GM12891 (cell line): ENCODE measurements around the gene STXBP5.

Experiments
- DNase-seq: peaks from one replicate; pipeline ENCODE4 v3.0.0; 2011; ENCODE audit warnings: low spot score; ENCODE audit not compliant: insufficient read length
- FAIRE-seq: peaks from 2 replicates; lab custom pipeline; 2011; peaks lifted over from hg19 to GRCh38; lab: Jason Lieb, UNC
- PAX5 ChIP-seq: IDR thresholded peaks from 2 replicates; pipeline ENCODE4 v1.6.1; 2011; ENCODE audit warnings: low read length, moderate library complexity, mild to moderate bottlenecking; ENCODE audit not compliant: insufficient read depth, severe bottlenecking
- POLR2A ChIP-seq: IDR thresholded peaks from 2 replicates; pipeline ENCODE4 v1.6.1; 2011; ENCODE audit warnings: low read depth, low read length, control low read depth
- POLR2AphosphoS5 ChIP-seq: IDR thresholded peaks from 2 replicates; pipeline ENCODE4 v1.6.1; 2011; ENCODE audit warnings: low read depth, low read length, control low read depth
- POU2F2 ChIP-seq: IDR thresholded peaks from 2 replicates; pipeline ENCODE4 v1.6.1; 2011; ENCODE audit warnings: low read depth, mild to moderate bottlenecking, control low read depth, low read length, moderate library complexity
- SPI1 ChIP-seq: IDR thresholded peaks from 2 replicates; pipeline ENCODE4 v1.6.1; 2011; ENCODE audit warnings: low read depth, low read length, control low read depth
- TAF1 ChIP-seq: IDR thresholded peaks from 2 replicates; pipeline ENCODE4 v1.6.1; 2011; ENCODE audit warnings: low read depth, low read length, control low read depth

Gene STXBP5

GRCh38 chr6:147205690-147206600 is 1.7 kb downstream of the STXBP5 start:
- FAIRE-seq (no peak), DNase-seq (no peak)

GRCh38 chr6:147207351-147207750 is 3.1 kb downstream of the STXBP5 start:
- no peak for DNase-seq
- no peak for FAIRE-seq
- TF ChIP-seq POLR2AphosphoS5 (no peak), PAX5 (no peak), POLR2A (no peak), SPI1 (no peak), TAF1 (no peak)

More at GRCh38 chr6:147205690-147206600, 1.7 kb downstream of the STXBP5 start:
- TF ChIP-seq POLR2AphosphoS5, result no peak
- no peak for TF ChIP-seq TAF1
- no peak for TF ChIP-seq PAX5
- TF ChIP-seq POU2F2, result no peak
- no peak for TF ChIP-seq POLR2A
- no peak for TF ChIP-seq SPI1

GRCh38 chr6:147207837-147208754 is 3.9 kb downstream of the STXBP5 start:
- TF ChIP-seq PAX5 (no peak), POLR2AphosphoS5 (no peak), POU2F2 (no peak), POLR2A (no peak), SPI1 (no peak), TAF1 (no peak)
- FAIRE-seq, result no peak
- DNase-seq, result no peak

- no peak for DNase-seq
- no peak for TF ChIP-seq SPI1
- TF ChIP-seq PAX5, result no peak
- TF ChIP-seq TAF1, result no peak
- no peak for TF ChIP-seq POU2F2
- no peak for TF ChIP-seq POLR2AphosphoS5
- TF ChIP-seq POLR2A, result no peak
- FAIRE-seq, result no peak
Measured at GRCh38 chr6:147209762-147210449, 5.7 kb downstream of the STXBP5 start.

GRCh38 chr6:147211349-147211748 is 7.1 kb downstream of the STXBP5 start:
- TF ChIP-seq POLR2AphosphoS5 (no peak), POU2F2 (no peak), TAF1 (no peak), POLR2A (no peak), PAX5 (no peak)
- DNase-seq (no peak), FAIRE-seq (no peak)

- FAIRE-seq (no peak), DNase-seq (no peak)
- TF ChIP-seq POLR2AphosphoS5 (no peak), SPI1 (no peak), POLR2A (no peak), POU2F2 (no peak), PAX5 (no peak), TAF1 (no peak)
Measured at GRCh38 chr6:147211831-147212230, 7.6 kb downstream of the STXBP5 start.

- DNase-seq (no peak), FAIRE-seq (no peak)
- TF ChIP-seq POU2F2 (no peak), POLR2A (no peak), TAF1 (no peak), PAX5 (no peak), POLR2AphosphoS5 (no peak), SPI1 (no peak)
Measured at GRCh38 chr6:147212622-147213021, 8.4 kb downstream of the STXBP5 start.

GRCh38 chr6:147213772-147214171 is 9.6 kb downstream of the STXBP5 start:
- no peak for FAIRE-seq
- no peak for TF ChIP-seq POLR2A
- no peak for TF ChIP-seq PAX5
- no peak for TF ChIP-seq POU2F2
- no peak for TF ChIP-seq TAF1
- TF ChIP-seq POLR2AphosphoS5, result no peak
- TF ChIP-seq SPI1, result no peak
- DNase-seq, result no peak
